ENCODE data around the gene SUCLG2. TPM values are rescaled to one million over a fixed set of nuclear protein-coding genes. Genes with fewer than 3 reads are reported as not detected.

The SUCLG2 gene
- total RNA-seq, 1 donor from 2014 or later = 20.8 TPM

- no peaks in the 10 kb centered on the region for H4K20me1 ChIP-seq (ENCODE audit: insufficient read depth, low read length)
- H3K27me3 ChIP-seq (ENCODE audit: insufficient read depth, low read length) = no peaks in the 10 kb centered on the region
- peak overlapping the region; percentile 56 for H3K27ac ChIP-seq (ENCODE audit: low read depth, low read length)
- peaks cover 8% of the 10 kb centered on the region for H3K4me1 ChIP-seq (ENCODE audit: insufficient read depth, low read length)
- no peak overlapping the region for H3K4me3 ChIP-seq (ENCODE audit: insufficient read depth, low read depth, low read length)
- H3K4me2 ChIP-seq (ENCODE audit: low read length) = peak overlapping the region; percentile 2
- peak overlapping the region; percentile 28 for H3K27ac Mint-ChIP-seq (ENCODE audit: unreplicated experiment)
- peaks cover 13% of the 10 kb centered on the region for H3K36me3 ChIP-seq (ENCODE audit: insufficient read depth, low read length)
- no peak for TF ChIP-seq CTCF (IDR thresholded peaks at IDR 0.05; ENCODE audit: insufficient read depth, low read depth, low read length)
- H3K79me2 ChIP-seq (ENCODE audit: insufficient read depth, low read length) = peaks cover 2% of the 10 kb centered on the region
- H3K9me3 ChIP-seq (ENCODE audit: insufficient read depth, low read depth, low read length) = no peaks in the 10 kb centered on the region
- H3K9me3 Mint-ChIP-seq (ENCODE audit: unreplicated experiment) = no peaks in the 10 kb centered on the region
- peaks cover 14% of the 10 kb centered on the region for H3K4me1 Mint-ChIP-seq (ENCODE audit: low read depth, unreplicated experiment)
- no peak overlapping the region for H2AFZ ChIP-seq (ENCODE audit: low read depth, low read length)
- no peak overlapping the region for H3K4me3 Mint-ChIP-seq (ENCODE audit: unreplicated experiment)
- FAIRE-seq = no peak
- H3K36me3 Mint-ChIP-seq (ENCODE audit: low read depth, unreplicated experiment) = peaks cover 5% of the 10 kb centered on the region
- peak overlapping the region; percentile 19 for H3K9ac ChIP-seq (ENCODE audit: low read length)
- DNase-seq (ENCODE audit: low read depth) = peak; percentile 58
- H3K27me3 Mint-ChIP-seq (ENCODE audit: low read depth, unreplicated experiment) = no peaks in the 10 kb centered on the region
Observed at GRCh38 chr3:67610458-67610857, 44.0 kb downstream of the SUCLG2 start.

GRCh38 chr3:67609709-67610108 is 44.7 kb downstream of the SUCLG2 start:
- Histone ChIP-seq H3K4me2 (ENCODE audit: low read length) (no peak overlapping the region), H3K4me1 (ENCODE audit: insufficient read depth, low read length) (peaks cover 13% of the 10 kb centered on the region), H3K4me3 (ENCODE audit: insufficient read depth, low read depth, low read length) (no peak overlapping the region), H3K27ac (ENCODE audit: low read depth, low read length) (no peak overlapping the region), H3K79me2 (ENCODE audit: insufficient read depth, low read length) (peaks cover 2% of the 10 kb centered on the region), H2AFZ (ENCODE audit: low read depth, low read length) (no peak overlapping the region), H3K36me3 (ENCODE audit: insufficient read depth, low read length) (peaks cover 13% of the 10 kb centered on the region), H3K27me3 (ENCODE audit: insufficient read depth, low read length) (no peaks in the 10 kb centered on the region), H3K9me3 (ENCODE audit: insufficient read depth, low read depth, low read length) (no peaks in the 10 kb centered on the region), H4K20me1 (ENCODE audit: insufficient read depth, low read length) (no peaks in the 10 kb centered on the region), H3K9ac (ENCODE audit: low read length) (no peak overlapping the region)
- Mint-ChIP-seq H3K36me3 (ENCODE audit: low read depth, unreplicated experiment) (peaks cover 5% of the 10 kb centered on the region), H3K27me3 (ENCODE audit: low read depth, unreplicated experiment) (no peaks in the 10 kb centered on the region), H3K9me3 (ENCODE audit: unreplicated experiment) (no peaks in the 10 kb centered on the region), H3K4me1 (ENCODE audit: low read depth, unreplicated experiment) (peaks cover 21% of the 10 kb centered on the region), H3K4me3 (ENCODE audit: unreplicated experiment) (no peak overlapping the region), H3K27ac (ENCODE audit: unreplicated experiment) (no peak overlapping the region)
- no peak for TF ChIP-seq EZH2 (IDR thresholded peaks at IDR 0.05; ENCODE audit: insufficient read depth, low read length)
- TF ChIP-seq CTCF (IDR thresholded peaks at IDR 0.05; ENCODE audit: insufficient read depth, low read depth, low read length) = no peak
- FAIRE-seq (no peak), DNase-seq (ENCODE audit: low read depth) (no peak)

GRCh38 chr3:67608034-67608433 is 46.4 kb downstream of the SUCLG2 start:
- H3K36me3 Mint-ChIP-seq (ENCODE audit: low read depth, unreplicated experiment) = peaks cover 2% of the 10 kb centered on the region
- no peak overlapping the region for H3K4me3 Mint-ChIP-seq (ENCODE audit: unreplicated experiment)
- H3K4me2 ChIP-seq (ENCODE audit: low read length) = no peak overlapping the region
- no peaks in the 10 kb centered on the region for H3K79me2 ChIP-seq (ENCODE audit: insufficient read depth, low read length)
- peaks cover 13% of the 10 kb centered on the region for H3K4me1 ChIP-seq (ENCODE audit: insufficient read depth, low read length)
- no peaks in the 10 kb centered on the region for H3K27me3 ChIP-seq (ENCODE audit: insufficient read depth, low read length)
- no peaks in the 10 kb centered on the region for H3K9me3 Mint-ChIP-seq (ENCODE audit: unreplicated experiment)
- no peak overlapping the region for H2AFZ ChIP-seq (ENCODE audit: low read depth, low read length)
- no peaks in the 10 kb centered on the region for H4K20me1 ChIP-seq (ENCODE audit: insufficient read depth, low read length)
- no peak overlapping the region for H3K27ac ChIP-seq (ENCODE audit: low read depth, low read length)
- TF ChIP-seq EZH2 (IDR thresholded peaks at IDR 0.05; ENCODE audit: insufficient read depth, low read length) (no peak), CTCF (IDR thresholded peaks at IDR 0.05; ENCODE audit: insufficient read depth, low read depth, low read length) (no peak)
- no peak overlapping the region for H3K9ac ChIP-seq (ENCODE audit: low read length)
- no peaks in the 10 kb centered on the region for H3K27me3 Mint-ChIP-seq (ENCODE audit: low read depth, unreplicated experiment)
- no peak overlapping the region for H3K4me3 ChIP-seq (ENCODE audit: insufficient read depth, low read depth, low read length)
- H3K9me3 ChIP-seq (ENCODE audit: insufficient read depth, low read depth, low read length) = no peaks in the 10 kb centered on the region
- DNase-seq (ENCODE audit: low read depth) (no peak), FAIRE-seq (no peak)
- peaks cover 13% of the 10 kb centered on the region for H3K36me3 ChIP-seq (ENCODE audit: insufficient read depth, low read length)
- H3K4me1 Mint-ChIP-seq (ENCODE audit: low read depth, unreplicated experiment) = peaks cover 18% of the 10 kb centered on the region
- H3K27ac Mint-ChIP-seq (ENCODE audit: unreplicated experiment) = no peak overlapping the region
